GM23338 (cell line): ENCODE results near the gene DOCK1. TPM values are rescaled to one million over a fixed set of nuclear protein-coding genes. Genes with fewer than 3 reads are reported as not detected.

Experiments
- ATAC-seq: fragments of 200-7000 bp; cut with Tn5 transposase; 3 replicates; pipeline ENCODE4 v1.9.1; 2020
- DNase-seq: peaks from one replicate; pipeline ENCODE4 v3.0.0-alpha.2; 2015; ENCODE audit warnings: low spot score
- H2AFZ ChIP-seq: fragments of 200-600 bp; sonication (generic); 2 replicates; pipeline ENCODE4 v1.8.0; 2016; ENCODE audit warnings: antibody characterized with exemption, mild to moderate bottlenecking, moderate library complexity
- H3F3A ChIP-seq: fragments of 200-600 bp; sonication (generic); replicated peaks from 2 replicates; pipeline ENCODE4 v1.8.0; 2017; ENCODE audit warnings: antibody characterized with exemption, mixed run types, low read depth
- H3K27ac ChIP-seq: fragments of 200-600 bp; sonication (generic); 2 replicates; pipeline ENCODE4 v1.6.1; 2016; ENCODE audit warnings: low read depth
- H3K27me3 ChIP-seq: fragments of 200-600 bp; sonication (generic); 2 replicates; pipeline ENCODE4 v1.8.0; 2016; ENCODE audit warnings: mild to moderate bottlenecking, mixed run types, moderate library complexity; ENCODE audit not compliant: insufficient read depth
- H3K36me3 ChIP-seq: fragments of 200-600 bp; sonication (generic); 2 replicates; pipeline ENCODE4 v1.8.0; 2016; ENCODE audit warnings: mild to moderate bottlenecking; ENCODE audit not compliant: insufficient read depth
- H3K4me1 ChIP-seq: fragments of 200-600 bp; sonication (generic); 2 replicates; pipeline ENCODE4 v1.8.0; 2016; ENCODE audit warnings: mild to moderate bottlenecking, moderate library complexity; ENCODE audit not compliant: insufficient read depth
- H3K4me2 ChIP-seq: fragments of 200-600 bp; sonication (generic); 2 replicates; pipeline ENCODE4 v1.7.1; 2017; ENCODE audit warnings: mixed run types
- H3K4me3 ChIP-seq: fragments of 200-600 bp; sonication (generic); 2 replicates; pipeline ENCODE4 v1.6.1; 2016; ENCODE audit warnings: mixed run types
- H3K79me2 ChIP-seq: fragments of 200-600 bp; sonication (generic); replicated peaks from 2 replicates; pipeline ENCODE4 v1.8.0; 2017; ENCODE audit warnings: mild to moderate bottlenecking; ENCODE audit not compliant: insufficient read depth
- H3K9me2 ChIP-seq: fragments of 200-600 bp; sonication (generic); 2 replicates; pipeline ENCODE4 v1.8.0; 2017; ENCODE audit not compliant: insufficient read depth
- H4K20me1 ChIP-seq: fragments of 200-600 bp; sonication (generic); replicated peaks from 2 replicates; pipeline ENCODE4 v1.8.0; 2017; ENCODE audit warnings: mild to moderate bottlenecking; ENCODE audit not compliant: insufficient read depth
- H3K27ac Mint-ChIP-seq: 2 replicates; pipeline ENCODE4 v1.8.0; 2020; ENCODE audit warnings: inconsistent platforms, mild to moderate bottlenecking, moderate library complexity, mixed read lengths
- H3K27me3 Mint-ChIP-seq: 3 replicates; pipeline ENCODE4 v1.8.0; 2022; ENCODE audit warnings: low read depth, mild to moderate bottlenecking, moderate library complexity, mixed read lengths, inconsistent platforms; ENCODE audit not compliant: insufficient read depth, poor library complexity
- H3K36me3 Mint-ChIP-seq: 3 replicates; pipeline ENCODE4 v1.8.0; 2021; ENCODE audit warnings: low read depth, mild to moderate bottlenecking, inconsistent platforms, moderate library complexity, mixed read lengths
- H3K4me1 Mint-ChIP-seq: 3 replicates; pipeline ENCODE4 v1.8.0; 2020; ENCODE audit warnings: mild to moderate bottlenecking, inconsistent platforms, mixed read lengths
- H3K4me3 Mint-ChIP-seq: 3 replicates; pipeline ENCODE4 v1.8.0; 2021; ENCODE audit warnings: moderate library complexity, mild to moderate bottlenecking, inconsistent platforms, mixed read lengths
- H3K9me3 Mint-ChIP-seq: 3 replicates; pipeline ENCODE4 v1.8.0; 2020; ENCODE audit warnings: moderate library complexity, mild to moderate bottlenecking, inconsistent platforms, mixed read lengths
- CREB1 ChIP-seq: fragments of 250-450 bp; sonication (Bioruptor Pico); IDR thresholded peaks from 2 replicates; pipeline ENCODE4 v1.5.0; 2020; ENCODE audit warnings: low read depth, mild to moderate bottlenecking, moderate library complexity
- ETS1 ChIP-seq: IDR thresholded peaks from 2 replicates; pipeline ENCODE4 v1.6.1; 2016; ENCODE audit warnings: antibody characterized with exemption
- EZH2 ChIP-seq: fragments of 200-600 bp; sonication (generic); IDR thresholded peaks from one replicate; pipeline ENCODE4 v1.8.0; 2017; ENCODE audit warnings: antibody characterized with exemption, mild to moderate bottlenecking, low read depth; ENCODE audit not compliant: unreplicated experiment
- EZH2phosphoT487 ChIP-seq: fragments of 200-600 bp; sonication (generic); IDR thresholded peaks from one replicate; pipeline ENCODE4 v1.8.1; 2018; ENCODE audit warnings: antibody characterized with exemption; ENCODE audit not compliant: unreplicated experiment
- JUNB ChIP-seq: IDR thresholded peaks from one replicate; pipeline ENCODE4 v1.6.1; 2016; ENCODE audit warnings: antibody characterized with exemption; ENCODE audit not compliant: unreplicated experiment
- NANOG ChIP-seq: IDR thresholded peaks from 2 replicates; pipeline ENCODE4 v1.6.1; 2016; ENCODE audit warnings: antibody characterized with exemption, borderline replicate concordance
- POLR2AphosphoS5 ChIP-seq: IDR thresholded peaks from 2 replicates; pipeline ENCODE4 v1.6.1; 2016; ENCODE audit warnings: antibody characterized with exemption, low read depth
- REST ChIP-seq: IDR thresholded peaks from one replicate; pipeline ENCODE4 v1.6.1; 2018; ENCODE audit warnings: antibody characterized with exemption; ENCODE audit not compliant: unreplicated experiment
- STAT1 ChIP-seq: IDR thresholded peaks from one replicate; pipeline ENCODE4 v1.6.1; 2016; ENCODE audit warnings: antibody characterized with exemption; ENCODE audit not compliant: unreplicated experiment
- ZNF114 ChIP-seq: fragments of 250-450 bp; sonication (Bioruptor Pico); IDR thresholded peaks from 2 replicates; pipeline ENCODE4 v1.5.0; 2020; ENCODE audit warnings: mild to moderate bottlenecking, moderate library complexity
- ZNF331 ChIP-seq: fragments of 250-450 bp; sonication (Bioruptor Pico); IDR thresholded peaks from 2 replicates; pipeline ENCODE4 v1.5.0; 2020; ENCODE audit warnings: low read depth, mild to moderate bottlenecking, moderate library complexity
- ZNF462 ChIP-seq: fragments of 250-450 bp; sonication (Bioruptor Pico); IDR thresholded peaks from 2 replicates; pipeline ENCODE4 v1.5.0; 2020; ENCODE audit warnings: mild to moderate bottlenecking, moderate library complexity
- polyA plus RNA-seq: library from polyadenylated mRNA; unstranded; fragments of >200 nt; fragmentation: Nextera tagmentation; extraction: Ambion mirVana; gene quantifications from 2 replicates; pipeline ENCODE4 v1.2.1, GENCODE V29; 2016
- total RNA-seq: library from RNA; depleted of rRNA; stranded (reverse); fragments of >200 nt; shearing (Covaris generic); gene quantifications from 2 replicates; pipeline ENCODE4 v1.2.3, GENCODE V29; 2014
- TF ChIP-seq, protein P1 (sequence below), 2 experiments: fragments of 200-600 bp in 1 of 2; sonication (generic) in 1 of 2; conservative IDR thresholded peaks; 2 replicates each; pipeline versions ENCODE4 v1.5.1 to v1.6.1; 2016 to 2017; ENCODE audit warnings: antibody characterized with exemption in 2 of 2, low read depth in 2 of 2, mild to moderate bottlenecking in 2 of 2, moderate library complexity in 1 of 2

Gene DOCK1
- total and polyA plus RNA-seq, 2 experiments from 2014 or later = 13.2 to 55.3 TPM

DNA sequence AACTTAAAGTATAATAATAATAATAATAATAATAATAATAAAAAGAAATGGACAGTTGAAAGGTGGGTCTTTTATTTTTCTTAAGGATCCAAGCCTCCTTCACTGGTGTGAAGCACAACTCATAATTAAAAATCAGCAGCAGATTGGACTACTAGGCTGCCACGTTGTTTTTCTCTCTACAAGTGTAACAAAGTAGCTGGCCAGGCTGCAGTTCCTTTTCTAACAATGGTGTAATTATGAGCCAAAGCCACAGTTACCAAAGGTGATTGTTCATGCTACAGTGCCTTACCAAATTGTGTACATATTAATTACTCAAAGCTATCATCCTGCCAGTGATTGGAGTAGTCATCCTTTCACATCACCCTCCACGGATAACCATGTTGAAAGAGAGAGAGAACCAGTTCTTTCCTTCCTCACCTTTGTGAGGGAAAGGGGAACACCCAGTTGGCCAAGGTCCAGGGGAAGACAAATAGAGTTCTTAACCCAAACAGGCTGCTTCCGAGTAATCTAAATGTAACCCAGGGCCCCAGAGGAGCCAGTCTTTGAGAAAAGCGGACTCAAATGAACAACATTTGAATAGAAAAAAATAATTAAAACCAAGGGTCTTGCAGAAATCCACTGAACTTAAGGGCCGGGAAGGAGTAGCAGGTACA, 557.5 kb downstream of the DOCK1 start:
- Histone ChIP-seq H3K27ac (no peak overlapping the region), H3K4me3 (no peak overlapping the region), H4K20me1 (no peaks in the 10 kb centered on the region), H3K79me2 (no peaks in the 10 kb centered on the region), H3K27me3 (no peaks in the 10 kb centered on the region), H3K4me2 (no peak overlapping the region), H3K9me2 (no peaks in the 10 kb centered on the region; the same call in 1 of the 2 replicates), H3F3A (no peaks in the 10 kb centered on the region), H3K4me1 (no peaks in the 10 kb centered on the region), H3K36me3 (no peaks in the 10 kb centered on the region; the same call in 1 of the 2 replicates), H2AFZ (no peak overlapping the region)
- H3K9me3 Mint-ChIP-seq = peaks cover 15% of the 10 kb centered on the region
- TF ChIP-seq POLR2AphosphoS5 (no peak), ZNF331 (no peak), ZNF114 (no peak), REST (no peak), NANOG (no peak), CREB1 (CRISPR knock-in tag) (no peak), STAT1 (no peak), ETS1 (no peak), ZNF462 (CRISPR knock-in tag) (no peak), JUNB (no peak), EZH2phosphoT487 (no peak), EZH2 (no peak)
- TF ChIP-seq, protein P1, sequence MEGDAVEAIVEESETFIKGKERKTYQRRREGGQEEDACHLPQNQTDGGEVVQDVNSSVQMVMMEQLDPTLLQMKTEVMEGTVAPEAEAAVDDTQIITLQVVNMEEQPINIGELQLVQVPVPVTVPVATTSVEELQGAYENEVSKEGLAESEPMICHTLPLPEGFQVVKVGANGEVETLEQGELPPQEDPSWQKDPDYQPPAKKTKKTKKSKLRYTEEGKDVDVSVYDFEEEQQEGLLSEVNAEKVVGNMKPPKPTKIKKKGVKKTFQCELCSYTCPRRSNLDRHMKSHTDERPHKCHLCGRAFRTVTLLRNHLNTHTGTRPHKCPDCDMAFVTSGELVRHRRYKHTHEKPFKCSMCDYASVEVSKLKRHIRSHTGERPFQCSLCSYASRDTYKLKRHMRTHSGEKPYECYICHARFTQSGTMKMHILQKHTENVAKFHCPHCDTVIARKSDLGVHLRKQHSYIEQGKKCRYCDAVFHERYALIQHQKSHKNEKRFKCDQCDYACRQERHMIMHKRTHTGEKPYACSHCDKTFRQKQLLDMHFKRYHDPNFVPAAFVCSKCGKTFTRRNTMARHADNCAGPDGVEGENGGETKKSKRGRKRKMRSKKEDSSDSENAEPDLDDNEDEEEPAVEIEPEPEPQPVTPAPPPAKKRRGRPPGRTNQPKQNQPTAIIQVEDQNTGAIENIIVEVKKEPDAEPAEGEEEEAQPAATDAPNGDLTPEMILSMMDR (conservative IDR thresholded peaks at IDR 0.05; ENCODE audit: low read depth in 2 of 2) = no peak
- H3K36me3 Mint-ChIP-seq = peaks cover 5% of the 10 kb centered on the region; the same call in 1 of the 3 replicates
- H3K4me1 Mint-ChIP-seq = no peaks in the 10 kb centered on the region; the same call in 2 of the 3 replicates
- peaks cover 2% of the 10 kb centered on the region for H3K27me3 Mint-ChIP-seq
- ATAC-seq = no peak
- no peak for DNase-seq
- H3K27ac Mint-ChIP-seq = no peak overlapping the region
- no peak overlapping the region for H3K4me3 Mint-ChIP-seq
